ENCODE measurements around the gene CLCNKA. TPM values are rescaled to one million over a fixed set of nuclear protein-coding genes. Genes with fewer than 3 reads are reported as not detected.
"Not testable (repeated sequence)": the region's sequence is repeated elsewhere in the genome, so short reads cannot be mapped to it uniquely, and the experiment has no call there.

CLCNKA gene
- total and polyA plus RNA-seq, 7 experiments from 2014 or later, result not detected

DNA sequence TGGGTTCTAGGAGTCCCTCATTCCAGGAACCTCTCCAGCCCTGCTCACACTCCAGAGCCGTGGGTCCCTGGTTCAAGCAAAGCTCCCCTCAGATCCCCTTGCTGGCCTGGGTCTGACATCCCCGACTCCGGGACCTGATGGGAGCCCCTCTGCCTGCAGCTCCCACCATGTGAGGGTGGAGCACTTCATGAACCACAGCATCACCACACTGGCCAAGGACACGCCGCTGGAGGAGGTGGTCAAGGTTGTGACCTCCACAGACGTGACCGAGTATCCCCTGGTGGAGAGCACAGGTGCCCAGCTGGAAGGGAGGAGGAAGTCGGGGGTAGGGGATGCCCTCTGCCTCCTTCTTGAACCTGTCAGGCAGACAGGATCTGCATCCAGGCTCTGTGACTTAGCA, 9.7 kb downstream of the CLCNKA start:
- peaks cover 0 to 12% (median 0%) of the 10 kb centered on the region in 7 donors for H3K4me1 Mint-ChIP-seq
- H3K27me3 Mint-ChIP-seq, result peaks cover 6 to 24% (median 10%) of the 10 kb centered on the region in 5 donors
- CTCF ChIA-PET, result no interaction called here
- intact Hi-C loops (cut with micrococcal nuclease), result no loop called here
- no peak overlapping the region for H3K4me3 ChIP-seq (ENCODE audit: low read length)
- H3K27ac ChIP-seq (ENCODE audit: low read depth, low read length), result no peak overlapping the region
- ATAC-seq, result no peak
- no peaks in the 10 kb centered on the region for H3K36me3 ChIP-seq (ENCODE audit: control insufficient read depth in 2 of 3, insufficient read depth in 3 of 3, low read length in 3 of 3)
- DNase-seq, result no peak
- no peaks in the 10 kb centered on the region for H3K36me3 Mint-ChIP-seq
- no peak overlapping the region for H3K4me3 Mint-ChIP-seq
- no peak overlapping the region for H3K27ac Mint-ChIP-seq
- H3K27me3 ChIP-seq (ENCODE audit: control insufficient read depth in 2 of 2, insufficient read depth in 2 of 2, low read length in 2 of 2), result no peaks in the 10 kb centered on the region
- H3K4me1 ChIP-seq (ENCODE audit: control insufficient read depth in 2 of 2, insufficient read depth in 2 of 2, low read length in 2 of 2), result no peaks in the 10 kb centered on the region
- POLR2A ChIA-PET, result no interaction called here
- H3K9me3 Mint-ChIP-seq, result no peaks in the 10 kb centered on the region
- no peaks in the 10 kb centered on the region for H3K9me3 ChIP-seq (ENCODE audit: control insufficient read depth in 2 of 3, low read length in 3 of 3)

DNA sequence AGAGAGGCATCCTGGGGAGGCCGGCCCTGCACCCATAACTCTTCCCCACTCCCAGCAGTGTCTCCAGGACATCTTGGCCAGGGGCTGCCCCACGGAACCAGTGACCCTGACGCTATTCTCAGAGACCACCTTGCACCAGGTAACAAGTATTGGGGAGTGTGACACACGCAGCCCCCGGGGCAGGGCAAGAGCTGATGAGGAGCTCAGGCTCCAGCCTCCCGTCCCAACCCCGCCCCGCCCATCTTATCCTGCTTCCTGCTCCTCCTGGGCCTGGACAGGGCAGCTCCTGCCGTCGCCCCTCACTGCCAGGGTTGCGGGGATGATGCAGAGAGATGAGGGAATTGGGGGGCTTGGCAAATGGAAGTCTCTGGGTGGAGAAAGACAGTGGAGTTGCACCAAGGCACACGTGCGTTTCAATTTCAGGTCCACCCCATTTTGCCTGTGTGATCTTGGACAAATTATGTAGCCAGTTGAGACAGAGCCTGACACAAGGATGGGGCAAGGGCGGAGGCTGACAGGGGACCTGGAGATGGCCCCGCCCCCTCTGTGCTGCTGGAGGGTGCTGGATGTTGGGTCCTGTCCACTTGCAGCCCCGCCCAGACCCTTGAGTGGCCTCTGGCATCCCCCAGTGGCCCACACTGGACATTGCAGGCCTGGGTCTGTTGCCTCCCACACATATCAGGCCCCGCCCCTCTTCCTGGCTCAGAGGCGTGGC, 10.7 kb downstream of the CLCNKA start:
- H3K27me3 ChIP-seq (ENCODE audit: control insufficient read depth in 2 of 2, insufficient read depth in 2 of 2, low read length in 2 of 2), result no peaks in the 10 kb centered on the region
- no peaks in the 10 kb centered on the region for H3K9me3 ChIP-seq (ENCODE audit: control insufficient read depth in 2 of 3, low read length in 3 of 3)
- intact Hi-C loops (cut with micrococcal nuclease), result no loop called here
- Mint-ChIP-seq H3K36me3 (no peaks in the 10 kb centered on the region), H3K4me3 (no peak overlapping the region), H3K4me1 (peaks cover 0 to 5% (median 0%) of the 10 kb centered on the region in 7 donors), H3K9me3 (no peaks in the 10 kb centered on the region), H3K27ac (no peak overlapping the region), H3K27me3 (peaks cover 6 to 24% (median 10%) of the 10 kb centered on the region in 5 donors)
- ATAC-seq (peak; percentile 89), DNase-seq (peak in 2 of 9 donors; percentile 22 to 70)
- no peaks in the 10 kb centered on the region for H3K4me1 ChIP-seq (ENCODE audit: control insufficient read depth in 2 of 2, insufficient read depth in 2 of 2, low read length in 2 of 2)
- H3K27ac ChIP-seq (ENCODE audit: low read depth, low read length), result no peak overlapping the region
- H3K4me3 ChIP-seq (ENCODE audit: low read length), result no peak overlapping the region
- ChIA-PET POLR2A (no interaction called here), CTCF (no interaction called here)
- no peaks in the 10 kb centered on the region for H3K36me3 ChIP-seq (ENCODE audit: control insufficient read depth in 2 of 3, insufficient read depth in 3 of 3, low read length in 3 of 3)

DNA sequence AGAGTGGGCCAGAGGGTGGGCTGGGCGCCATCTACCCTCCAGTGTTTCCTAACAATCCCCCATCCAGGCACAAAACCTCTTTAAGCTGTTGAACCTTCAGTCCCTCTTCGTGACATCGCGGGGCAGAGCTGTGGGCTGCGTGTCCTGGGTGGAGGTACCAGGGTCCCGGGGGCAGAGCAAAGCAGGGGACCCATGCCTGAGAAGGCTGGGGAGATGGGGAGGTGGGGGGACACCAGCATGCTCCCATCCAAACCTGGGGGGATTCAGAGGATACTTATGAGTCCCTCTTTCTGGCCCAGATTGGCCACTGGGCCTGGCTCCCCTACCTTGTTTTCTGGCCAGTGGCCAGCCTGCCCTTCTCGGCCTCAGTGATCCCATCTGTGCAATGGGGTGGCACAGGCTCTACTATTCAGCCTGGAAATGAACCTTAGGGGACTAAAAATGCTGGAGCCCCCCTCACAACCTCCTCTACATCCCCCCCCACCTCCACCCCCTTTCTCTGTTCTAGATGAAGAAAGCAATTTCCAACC, 11.3 kb downstream of the CLCNKA start:
- DNase-seq; intact Hi-C loops (cut with micrococcal nuclease); ATAC-seq; POLR2A ChIA-PET; CTCF ChIA-PET; H3K4me3 ChIP-seq (ENCODE audit: low read length); H3K9me3 ChIP-seq (ENCODE audit: control insufficient read depth in 2 of 3, low read length in 3 of 3); H3K27ac Mint-ChIP-seq; H3K36me3 ChIP-seq (ENCODE audit: control insufficient read depth in 2 of 3, insufficient read depth in 3 of 3, low read length in 3 of 3); H3K4me1 ChIP-seq (ENCODE audit: control insufficient read depth in 2 of 2, insufficient read depth in 2 of 2, low read length in 2 of 2); H3K9me3 Mint-ChIP-seq; H3K27ac ChIP-seq (ENCODE audit: low read depth, low read length); H3K4me3 Mint-ChIP-seq; H3K27me3 ChIP-seq (ENCODE audit: control insufficient read depth in 2 of 2, insufficient read depth in 2 of 2, low read length in 2 of 2); H3K4me1 Mint-ChIP-seq; H3K36me3 Mint-ChIP-seq: not testable (repeated sequence)
- H3K27me3 Mint-ChIP-seq, result peaks cover 3 to 18% (median 6%) of the 10 kb centered on the region in 5 donors

DNA sequence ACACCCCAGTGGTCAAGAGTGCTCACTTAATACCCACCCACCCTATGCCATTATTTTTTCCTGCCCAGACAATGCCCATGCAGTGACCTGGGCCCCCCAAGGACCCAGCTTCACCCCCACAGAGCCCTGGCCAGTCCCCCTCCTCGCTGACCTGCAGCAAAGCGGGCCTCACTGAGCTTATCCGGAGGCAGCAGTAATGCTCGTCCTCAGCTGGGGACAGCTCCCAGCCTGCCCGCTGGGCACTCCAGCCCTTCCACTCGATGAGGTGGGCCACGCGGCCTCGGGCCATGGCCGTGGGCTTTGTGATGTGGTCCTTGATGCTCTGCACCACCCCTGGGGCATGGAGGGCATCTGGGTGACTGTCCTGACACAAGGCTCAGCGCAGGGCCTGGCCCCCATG, 14.6 kb downstream of the CLCNKA start:
- H3K4me3 Mint-ChIP-seq; intact Hi-C loops (cut with micrococcal nuclease); H3K4me1 Mint-ChIP-seq; POLR2A ChIA-PET; H3K27me3 Mint-ChIP-seq; H3K4me1 ChIP-seq (ENCODE audit: control insufficient read depth in 2 of 2, insufficient read depth in 2 of 2, low read length in 2 of 2); H3K9me3 Mint-ChIP-seq; H3K36me3 Mint-ChIP-seq; H3K4me3 ChIP-seq (ENCODE audit: low read length); H3K9me3 ChIP-seq (ENCODE audit: control insufficient read depth in 2 of 3, low read length in 3 of 3); CTCF ChIA-PET; H3K27ac Mint-ChIP-seq; ATAC-seq; DNase-seq; H3K27me3 ChIP-seq (ENCODE audit: control insufficient read depth in 2 of 2, insufficient read depth in 2 of 2, low read length in 2 of 2); H3K36me3 ChIP-seq (ENCODE audit: control insufficient read depth in 2 of 3, insufficient read depth in 3 of 3, low read length in 3 of 3); H3K27ac ChIP-seq (ENCODE audit: low read depth, low read length): not testable (repeated sequence)

DNA sequence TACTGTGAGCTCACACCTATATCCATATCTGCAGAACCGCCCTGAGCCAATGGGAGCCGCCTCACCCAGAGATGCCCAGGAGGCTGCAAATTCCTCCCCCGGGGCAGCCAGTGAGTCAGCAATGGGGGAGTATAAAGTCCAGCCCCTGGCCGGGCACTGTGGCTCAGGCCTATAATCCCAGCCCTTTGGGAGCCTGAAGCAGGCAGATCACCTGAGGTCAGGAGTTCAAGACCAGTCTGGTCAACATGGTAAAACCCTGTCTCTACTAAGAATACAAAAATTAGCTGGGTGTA, 16.7 kb downstream of the CLCNKA start:
- no peaks in the 10 kb centered on the region for H3K4me1 ChIP-seq (ENCODE audit: control insufficient read depth in 2 of 2, insufficient read depth in 2 of 2, low read length in 2 of 2)
- Mint-ChIP-seq H3K27ac (no peak overlapping the region), H3K4me1 (no peaks in the 10 kb centered on the region), H3K36me3 (no peaks in the 10 kb centered on the region), H3K9me3 (no peaks in the 10 kb centered on the region), H3K27me3 (peaks cover 0 to 4% (median 0%) of the 10 kb centered on the region in 5 donors), H3K4me3 (no peak overlapping the region)
- no peak overlapping the region for H3K4me3 ChIP-seq (ENCODE audit: low read length)
- CTCF ChIA-PET, result no interaction called here
- no peaks in the 10 kb centered on the region for H3K36me3 ChIP-seq (ENCODE audit: control insufficient read depth in 2 of 3, insufficient read depth in 3 of 3, low read length in 3 of 3)
- POLR2A ChIA-PET, result no interaction called here
- intact Hi-C loops (cut with micrococcal nuclease), result no loop called here
- no peak for DNase-seq
- no peaks in the 10 kb centered on the region for H3K27me3 ChIP-seq (ENCODE audit: control insufficient read depth in 2 of 2, insufficient read depth in 2 of 2, low read length in 2 of 2)
- no peak for ATAC-seq
- no peak overlapping the region for H3K27ac ChIP-seq (ENCODE audit: low read depth, low read length)
- H3K9me3 ChIP-seq (ENCODE audit: control insufficient read depth in 2 of 3, low read length in 3 of 3), result no peaks in the 10 kb centered on the region

DNA sequence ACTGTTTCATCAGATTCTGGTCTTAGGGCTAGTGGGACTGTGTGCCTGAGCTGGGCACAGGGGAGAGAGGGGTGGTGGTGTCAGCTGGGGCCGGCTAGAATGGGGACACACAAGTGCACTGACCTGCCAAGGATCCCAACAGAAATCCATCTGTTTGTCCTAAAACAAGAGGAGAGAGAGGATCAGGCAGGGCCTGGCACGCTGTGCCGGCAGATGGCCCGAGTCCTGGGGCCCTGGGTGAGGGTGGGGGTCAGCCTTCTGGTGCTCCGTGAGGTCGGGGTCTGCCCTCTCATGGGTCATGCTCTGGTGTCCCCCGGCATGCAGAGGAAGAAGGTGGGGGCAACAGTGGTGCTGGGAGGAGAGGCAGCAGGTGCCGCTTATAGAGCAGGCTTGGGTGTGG, 18.0 kb downstream of the CLCNKA start:
- H3K27me3 ChIP-seq (ENCODE audit: control insufficient read depth in 2 of 2, insufficient read depth in 2 of 2, low read length in 2 of 2); H3K36me3 ChIP-seq (ENCODE audit: control insufficient read depth in 2 of 3, insufficient read depth in 3 of 3, low read length in 3 of 3); DNase-seq; H3K36me3 Mint-ChIP-seq; H3K27me3 Mint-ChIP-seq; H3K4me1 ChIP-seq (ENCODE audit: control insufficient read depth in 2 of 2, insufficient read depth in 2 of 2, low read length in 2 of 2); H3K9me3 ChIP-seq (ENCODE audit: control insufficient read depth in 2 of 3, low read length in 3 of 3); H3K4me3 Mint-ChIP-seq; H3K4me3 ChIP-seq (ENCODE audit: low read length); H3K9me3 Mint-ChIP-seq; ATAC-seq; CTCF ChIA-PET; H3K27ac Mint-ChIP-seq; POLR2A ChIA-PET; H3K27ac ChIP-seq (ENCODE audit: low read depth, low read length); intact Hi-C loops (cut with micrococcal nuclease); H3K4me1 Mint-ChIP-seq: not testable (repeated sequence)

DNA sequence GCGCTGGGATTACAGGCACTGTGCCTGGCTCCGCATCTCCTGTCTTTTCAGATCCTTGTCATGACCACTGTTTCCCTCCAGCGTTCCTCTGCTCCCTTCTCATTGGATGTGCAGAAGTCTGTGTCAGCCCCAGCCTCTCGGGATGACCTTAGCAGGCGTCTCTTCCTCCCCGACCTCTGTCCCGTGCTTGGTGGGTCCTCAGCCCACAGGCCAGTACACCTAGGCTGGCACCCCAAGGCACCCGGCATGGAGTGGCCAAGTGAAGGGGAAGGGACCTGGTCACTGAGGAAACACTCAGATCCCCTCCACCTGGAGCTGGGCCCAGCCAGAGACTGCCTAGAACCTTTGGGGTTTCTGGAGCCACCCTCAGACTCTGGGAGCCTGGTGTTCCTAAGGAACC, 19.4 kb downstream of the CLCNKA start:
- no peaks in the 10 kb centered on the region for H3K4me1 ChIP-seq (ENCODE audit: control insufficient read depth in 2 of 2, insufficient read depth in 2 of 2, low read length in 2 of 2)
- no peak overlapping the region for H3K4me3 ChIP-seq (ENCODE audit: low read length)
- H3K9me3 Mint-ChIP-seq, result peaks cover 0 to 1% (median 0%) of the 10 kb centered on the region in 11 donors
- H3K4me3 Mint-ChIP-seq, result no peak overlapping the region
- ChIA-PET CTCF (no interaction called here), POLR2A (no interaction called here)
- H3K36me3 ChIP-seq (ENCODE audit: control insufficient read depth in 2 of 3, insufficient read depth in 3 of 3, low read length in 3 of 3), result no peaks in the 10 kb centered on the region
- ATAC-seq, result no peak
- H3K27me3 Mint-ChIP-seq, result peaks cover 0 to 5% (median 0%) of the 10 kb centered on the region in 5 donors
- no peak overlapping the region for H3K27ac ChIP-seq (ENCODE audit: low read depth, low read length)
- H3K27ac Mint-ChIP-seq, result no peak overlapping the region
- no peaks in the 10 kb centered on the region for H3K36me3 Mint-ChIP-seq
- no peak for DNase-seq
- no peaks in the 10 kb centered on the region for H3K4me1 Mint-ChIP-seq
- H3K27me3 ChIP-seq (ENCODE audit: control insufficient read depth in 2 of 2, insufficient read depth in 2 of 2, low read length in 2 of 2), result no peaks in the 10 kb centered on the region
- no peaks in the 10 kb centered on the region for H3K9me3 ChIP-seq (ENCODE audit: control insufficient read depth in 2 of 3, low read length in 3 of 3)
- intact Hi-C loops (cut with micrococcal nuclease), result no loop called here
